ENCODE measurements around the gene AFF1.
A peak's percentile ranks its signal among the peaks of the same experiment; 100 is the strongest.

The AFF1 gene

GRCh38 chr4:87180767-87181166 lies 246.0 kb downstream of the AFF1 start:
- in situ Hi-C loops (cut with HindIII; ENCODE audit: low sequenced_read_pairs) = no loop called here
- no peak overlapping the region for H3K4me3 ChIP-seq (ENCODE audit: low read depth, low read length)
- no peak for TF ChIP-seq CTCF (IDR thresholded peaks at IDR 0.05; ENCODE audit: low read depth, low read length)
- DNase-seq (ENCODE audit: low read depth, low spot score) = no peak

GRCh38 chr4:87185146-87185870 lies 250.5 kb downstream of the AFF1 start:
- DNase-seq (ENCODE audit: low read depth, low spot score) = no peak
- in situ Hi-C loops (cut with HindIII; ENCODE audit: low sequenced_read_pairs) = no loop called here
- no peak overlapping the region for H3K4me3 ChIP-seq (ENCODE audit: low read depth, low read length)
- TF ChIP-seq CTCF (IDR thresholded peaks at IDR 0.05; ENCODE audit: low read depth, low read length) = no peak

GRCh38 chr4:87188048-87188447 lies 253.2 kb downstream of the AFF1 start:
- peak; percentile 37 for DNase-seq (ENCODE audit: low read depth, low spot score)
- no peak for TF ChIP-seq CTCF (IDR thresholded peaks at IDR 0.05; ENCODE audit: low read depth, low read length)
- in situ Hi-C loops (cut with HindIII; ENCODE audit: low sequenced_read_pairs) = no loop called here
- H3K4me3 ChIP-seq (ENCODE audit: low read depth, low read length) = no peak overlapping the region

- no peak for TF ChIP-seq CTCF (IDR thresholded peaks at IDR 0.05; ENCODE audit: low read depth, low read length)
- H3K4me3 ChIP-seq (ENCODE audit: low read depth, low read length) = no peak overlapping the region
- no peak for DNase-seq (ENCODE audit: low read depth, low spot score)
- in situ Hi-C loops (cut with HindIII; ENCODE audit: low sequenced_read_pairs) = no loop called here
Observed at GRCh38 chr4:87188932-87189331, 254.1 kb downstream of the AFF1 start.
